Upper lobe of left lung (tissue), 4 donors: Measurements from ENCODE around the gene SP100.

ENCODE experiments used
- EP300 ChIP-seq, 4 donors: sonication (generic); formaldehyde crosslinking; IDR thresholded peaks; one replicate each; pipeline ENCODE4 v1.5.1; 2017; ENCODE audit warnings: antibody characterized with exemption in 4 of 4, control low read depth in 2 of 4
- POLR2A ChIP-seq, 4 donors: fragments of 450-650 bp; IDR thresholded peaks; one replicate each; pipeline ENCODE4 v1.5.1; 2016 to 2017; ENCODE audit warnings: antibody characterized with exemption in 4 of 4, mild to moderate bottlenecking in 2 of 4
- POLR2AphosphoS5 ChIP-seq, 2 donors: sonication (generic); formaldehyde crosslinking; IDR thresholded peaks; one replicate each; pipeline ENCODE4 v1.5.1; 2017; ENCODE audit warnings: antibody characterized with exemption in 2 of 2
- TF ChIP-seq, protein P1 (sequence below), 6 experiments: fragments of 450-650 bp in 4 of 6; fragments of 200-600 bp in 2 of 6; sonication (generic) in 2 of 6; IDR thresholded peaks; one replicate each; pipeline ENCODE4 v1.5.1; 2016 to 2019; ENCODE audit warnings: antibody characterized with exemption in 6 of 6

DNA sequence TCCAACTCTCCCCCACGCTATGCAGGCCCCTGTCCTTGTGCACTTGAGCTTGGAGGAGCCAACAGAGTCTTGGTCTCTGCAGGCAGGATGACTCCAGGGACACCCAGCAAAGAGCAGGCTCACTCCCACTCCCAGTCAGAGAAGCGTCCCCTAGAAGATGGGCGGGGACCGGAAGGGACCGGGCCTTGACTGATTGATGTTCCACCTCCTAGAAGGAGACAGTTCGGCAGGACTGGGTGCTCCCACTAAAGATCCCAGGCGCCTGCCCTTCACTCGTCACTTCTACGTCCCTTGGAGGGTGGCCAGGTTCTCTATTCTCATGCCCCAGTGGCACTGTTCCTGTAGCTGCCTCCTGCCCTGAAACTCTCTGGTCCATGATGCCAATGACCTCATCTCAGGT is 3.2 kb upstream of the SP100 start:
- TF ChIP-seq POLR2A (IDR thresholded peaks at IDR 0.05) (no peak), EP300 (IDR thresholded peaks at IDR 0.05) (no peak), POLR2AphosphoS5 (IDR thresholded peaks at IDR 0.05) (no peak)
- TF ChIP-seq, protein P1, sequence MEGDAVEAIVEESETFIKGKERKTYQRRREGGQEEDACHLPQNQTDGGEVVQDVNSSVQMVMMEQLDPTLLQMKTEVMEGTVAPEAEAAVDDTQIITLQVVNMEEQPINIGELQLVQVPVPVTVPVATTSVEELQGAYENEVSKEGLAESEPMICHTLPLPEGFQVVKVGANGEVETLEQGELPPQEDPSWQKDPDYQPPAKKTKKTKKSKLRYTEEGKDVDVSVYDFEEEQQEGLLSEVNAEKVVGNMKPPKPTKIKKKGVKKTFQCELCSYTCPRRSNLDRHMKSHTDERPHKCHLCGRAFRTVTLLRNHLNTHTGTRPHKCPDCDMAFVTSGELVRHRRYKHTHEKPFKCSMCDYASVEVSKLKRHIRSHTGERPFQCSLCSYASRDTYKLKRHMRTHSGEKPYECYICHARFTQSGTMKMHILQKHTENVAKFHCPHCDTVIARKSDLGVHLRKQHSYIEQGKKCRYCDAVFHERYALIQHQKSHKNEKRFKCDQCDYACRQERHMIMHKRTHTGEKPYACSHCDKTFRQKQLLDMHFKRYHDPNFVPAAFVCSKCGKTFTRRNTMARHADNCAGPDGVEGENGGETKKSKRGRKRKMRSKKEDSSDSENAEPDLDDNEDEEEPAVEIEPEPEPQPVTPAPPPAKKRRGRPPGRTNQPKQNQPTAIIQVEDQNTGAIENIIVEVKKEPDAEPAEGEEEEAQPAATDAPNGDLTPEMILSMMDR (IDR thresholded peaks at IDR 0.05), result no peak
